Prostate gland (tissue), 2 donors: ENCODE measurements around the gene MIPOL1.

Experiments used
- POLR2A ChIP-seq: fragments of 450-650 bp; IDR thresholded peaks from one replicate; pipeline ENCODE4 v1.6.1; 2016; ENCODE audit warnings: antibody characterized with exemption, mild to moderate bottlenecking
- POLR2AphosphoS5 ChIP-seq: sonication (generic); formaldehyde crosslinking; IDR thresholded peaks from one replicate; pipeline ENCODE4 v1.6.1; 2017; ENCODE audit warnings: antibody characterized with exemption
- TF ChIP-seq, protein P1 (sequence below), 4 experiments: fragments of 200-600 bp in 2 of 4; fragments of 450-650 bp in 2 of 4; sonication (generic) in 2 of 4; IDR thresholded peaks; 1 replicate in 3 of 4; 2 replicates in 1 of 4; pipeline ENCODE4 v1.5.1; 2016 to 2019; ENCODE audit warnings: antibody characterized with exemption in 4 of 4, mild to moderate bottlenecking in 2 of 4, moderate library complexity in 2 of 4

DNA sequence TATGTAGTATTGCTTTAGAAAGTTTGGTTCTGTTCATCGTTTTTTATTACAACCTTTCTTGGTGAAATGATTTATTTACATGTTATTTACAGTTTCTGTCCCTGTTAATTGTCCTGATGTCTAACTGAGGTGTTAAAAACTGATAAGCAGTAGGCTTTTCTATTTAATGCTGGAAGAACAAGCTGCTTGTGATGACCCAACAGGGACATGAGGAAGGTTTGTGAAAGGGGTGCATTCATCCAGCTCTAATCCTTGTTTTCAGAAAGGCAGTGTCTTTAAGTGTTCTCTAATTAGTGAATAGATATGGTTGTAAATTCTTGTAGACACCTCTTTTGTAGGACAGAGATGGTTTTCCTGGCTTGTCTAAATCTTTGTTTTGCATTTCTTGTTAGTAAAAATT, 205.9 kb downstream of the MIPOL1 start:
- TF ChIP-seq POLR2AphosphoS5 (no peak), POLR2A (no peak)
- TF ChIP-seq, protein P1, sequence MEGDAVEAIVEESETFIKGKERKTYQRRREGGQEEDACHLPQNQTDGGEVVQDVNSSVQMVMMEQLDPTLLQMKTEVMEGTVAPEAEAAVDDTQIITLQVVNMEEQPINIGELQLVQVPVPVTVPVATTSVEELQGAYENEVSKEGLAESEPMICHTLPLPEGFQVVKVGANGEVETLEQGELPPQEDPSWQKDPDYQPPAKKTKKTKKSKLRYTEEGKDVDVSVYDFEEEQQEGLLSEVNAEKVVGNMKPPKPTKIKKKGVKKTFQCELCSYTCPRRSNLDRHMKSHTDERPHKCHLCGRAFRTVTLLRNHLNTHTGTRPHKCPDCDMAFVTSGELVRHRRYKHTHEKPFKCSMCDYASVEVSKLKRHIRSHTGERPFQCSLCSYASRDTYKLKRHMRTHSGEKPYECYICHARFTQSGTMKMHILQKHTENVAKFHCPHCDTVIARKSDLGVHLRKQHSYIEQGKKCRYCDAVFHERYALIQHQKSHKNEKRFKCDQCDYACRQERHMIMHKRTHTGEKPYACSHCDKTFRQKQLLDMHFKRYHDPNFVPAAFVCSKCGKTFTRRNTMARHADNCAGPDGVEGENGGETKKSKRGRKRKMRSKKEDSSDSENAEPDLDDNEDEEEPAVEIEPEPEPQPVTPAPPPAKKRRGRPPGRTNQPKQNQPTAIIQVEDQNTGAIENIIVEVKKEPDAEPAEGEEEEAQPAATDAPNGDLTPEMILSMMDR (IDR thresholded peaks at IDR 0.05) = no peak
